Thyroid gland (tissue), 4 donors: ENCODE measurements around the gene KANSL1.

Experiments
- POLR2A ChIP-seq, 2 donors: fragments of 450-650 bp; IDR thresholded peaks; one replicate each; pipeline ENCODE4 v1.6.1; 2017; ENCODE audit warnings: antibody characterized with exemption in 2 of 2, mild to moderate bottlenecking in 2 of 2, moderate library complexity in 1 of 2
- TF ChIP-seq, protein P1 (sequence below), 6 experiments: fragments of 200-600 bp in 3 of 6; fragments of 450-650 bp in 3 of 6; sonication (generic) in 3 of 6; IDR thresholded peaks; one replicate each; pipeline ENCODE4 v1.5.1; 2016 to 2019; ENCODE audit warnings: antibody characterized with exemption in 6 of 6, mild to moderate bottlenecking in 2 of 6, inconsistent platforms in 1 of 6, moderate library complexity in 1 of 6

DNA sequence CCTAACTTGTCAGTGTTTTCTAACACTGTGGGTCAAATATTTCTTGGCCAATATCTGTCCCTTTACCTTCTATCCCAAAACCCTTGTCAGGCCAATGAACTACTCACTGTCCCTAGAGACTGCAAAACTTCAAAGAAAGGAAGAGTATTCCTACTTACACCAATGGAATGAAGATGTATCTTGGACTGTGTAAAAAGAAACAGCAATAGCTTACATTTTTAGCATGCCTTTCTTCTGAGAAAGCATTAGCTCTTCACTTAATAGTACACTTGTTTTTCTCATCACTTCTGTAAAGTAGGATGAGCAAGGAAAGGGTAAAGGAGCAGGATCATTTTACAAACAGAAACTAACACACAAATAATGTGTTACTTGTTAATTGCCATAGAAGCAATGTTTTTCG lies 120.2 kb downstream of the KANSL1 start:
- no peak for TF ChIP-seq POLR2A (IDR thresholded peaks at IDR 0.05)
- TF ChIP-seq, protein P1, sequence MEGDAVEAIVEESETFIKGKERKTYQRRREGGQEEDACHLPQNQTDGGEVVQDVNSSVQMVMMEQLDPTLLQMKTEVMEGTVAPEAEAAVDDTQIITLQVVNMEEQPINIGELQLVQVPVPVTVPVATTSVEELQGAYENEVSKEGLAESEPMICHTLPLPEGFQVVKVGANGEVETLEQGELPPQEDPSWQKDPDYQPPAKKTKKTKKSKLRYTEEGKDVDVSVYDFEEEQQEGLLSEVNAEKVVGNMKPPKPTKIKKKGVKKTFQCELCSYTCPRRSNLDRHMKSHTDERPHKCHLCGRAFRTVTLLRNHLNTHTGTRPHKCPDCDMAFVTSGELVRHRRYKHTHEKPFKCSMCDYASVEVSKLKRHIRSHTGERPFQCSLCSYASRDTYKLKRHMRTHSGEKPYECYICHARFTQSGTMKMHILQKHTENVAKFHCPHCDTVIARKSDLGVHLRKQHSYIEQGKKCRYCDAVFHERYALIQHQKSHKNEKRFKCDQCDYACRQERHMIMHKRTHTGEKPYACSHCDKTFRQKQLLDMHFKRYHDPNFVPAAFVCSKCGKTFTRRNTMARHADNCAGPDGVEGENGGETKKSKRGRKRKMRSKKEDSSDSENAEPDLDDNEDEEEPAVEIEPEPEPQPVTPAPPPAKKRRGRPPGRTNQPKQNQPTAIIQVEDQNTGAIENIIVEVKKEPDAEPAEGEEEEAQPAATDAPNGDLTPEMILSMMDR (IDR thresholded peaks at IDR 0.05), result no peak
